ENCODE results near the gene NLRP8.

NLRP8 gene

GRCh38 chr19:56026769-56027168 is 79.1 kb downstream of the NLRP8 start:
- Mint-ChIP-seq H3K27ac (no peak overlapping the region), H3K36me3 (ENCODE audit: low read depth) (no peaks in the 10 kb centered on the region), H3K4me3 (no peak overlapping the region), H3K27me3 (ENCODE audit: low read depth, poor library complexity) (peaks cover 2% of the 10 kb centered on the region), H3K9me3 (peaks cover 85% of the 10 kb centered on the region), H3K4me1 (no peaks in the 10 kb centered on the region)
- no peak for TF ChIP-seq CTCF (IDR thresholded peaks at IDR 0.05)
- no peak for DNase-seq

Measured in nephron progenitor cell (in vitro differentiated cells).